ENCODE measurements around the gene FUT9. TPM values are rescaled to one million over a fixed set of nuclear protein-coding genes. Genes with fewer than 3 reads are reported as not detected.

Gene FUT9
- total and polyA plus RNA-seq, 2 experiments from 2014 or later: 2.1 to 6.8 TPM

DNA sequence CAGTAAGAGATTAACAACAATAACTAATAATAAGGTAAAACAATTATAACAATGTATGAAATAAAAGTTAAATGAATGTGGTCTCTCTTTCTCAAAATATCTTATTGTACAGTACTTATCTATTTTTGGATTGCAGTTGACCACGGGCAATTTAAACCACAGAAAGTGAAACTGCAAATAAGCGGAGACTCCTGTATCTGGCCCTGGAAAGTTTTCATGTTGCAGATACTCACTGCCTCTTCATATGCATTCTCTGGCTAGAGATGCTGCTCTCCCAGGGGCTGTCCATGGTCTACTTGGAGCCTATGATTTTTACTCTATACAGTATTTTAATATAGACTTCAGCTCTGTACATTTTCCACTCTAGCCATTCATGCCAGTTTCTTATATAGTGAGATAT lies 230.8 kb downstream of the FUT9 start:
- Histone ChIP-seq H3K27ac (ENCODE audit: low read depth) (no peak overlapping the region), H4K20me1 (replicated peaks; ENCODE audit: insufficient read depth) (no peaks in the 10 kb centered on the region), H3K4me3 (no peak overlapping the region), H2AFZ (no peak overlapping the region), H3K27me3 (ENCODE audit: insufficient read depth) (no peaks in the 10 kb centered on the region), H3F3A (replicated peaks; ENCODE audit: low read depth) (no peaks in the 10 kb centered on the region), H3K9me2 (ENCODE audit: insufficient read depth) (no peaks in the 10 kb centered on the region), H3K4me2 (no peak overlapping the region), H3K79me2 (replicated peaks; ENCODE audit: insufficient read depth) (no peaks in the 10 kb centered on the region), H3K4me1 (ENCODE audit: insufficient read depth) (no peaks in the 10 kb centered on the region), H3K36me3 (ENCODE audit: insufficient read depth) (no peaks in the 10 kb centered on the region)
- Mint-ChIP-seq H3K27me3 (ENCODE audit: insufficient read depth, low read depth, poor library complexity) (no peaks in the 10 kb centered on the region), H3K36me3 (ENCODE audit: low read depth) (no peaks in the 10 kb centered on the region), H3K9me3 (no peaks in the 10 kb centered on the region), H3K4me3 (no peak overlapping the region), H3K27ac (no peak overlapping the region), H3K4me1 (no peaks in the 10 kb centered on the region)
- DNase-seq (ENCODE audit: low spot score): no peak
- TF ChIP-seq CREB1 (CRISPR knock-in tag; IDR thresholded peaks at IDR 0.05; ENCODE audit: low read depth) (no peak), ZNF331 (CRISPR knock-in tag; IDR thresholded peaks at IDR 0.05; ENCODE audit: low read depth) (no peak), ETS1 (IDR thresholded peaks at IDR 0.05) (no peak), CTCF (conservative IDR thresholded peaks at IDR 0.05; ENCODE audit: low read depth in 2 of 2) (no peak), JUNB (IDR thresholded peaks at IDR 0.05; ENCODE audit: unreplicated experiment) (no peak), POLR2AphosphoS5 (IDR thresholded peaks at IDR 0.05; ENCODE audit: low read depth) (no peak), EZH2phosphoT487 (IDR thresholded peaks at IDR 0.05; ENCODE audit: unreplicated experiment) (no peak), ZNF462 (CRISPR knock-in tag; IDR thresholded peaks at IDR 0.05) (no peak), STAT1 (IDR thresholded peaks at IDR 0.05; ENCODE audit: unreplicated experiment) (no peak), NANOG (IDR thresholded peaks at IDR 0.05; ENCODE audit: borderline replicate concordance) (no peak)
- no peak for ATAC-seq

Data from GM23338 (cell line).